Neutrophil (primary cell): Measurements from ENCODE around the gene PIP4K2C.

Experiments
- H3K27ac ChIP-seq: fragments of 200-600 bp; sonication (generic); 2 replicates; pipeline ENCODE4 v1.5.1; 2016; ENCODE audit warnings: mild to moderate bottlenecking, moderate library complexity
- H3K27me3 ChIP-seq: fragments of 200-600 bp; sonication (generic); 2 replicates; pipeline ENCODE4 v1.6.0; 2016; ENCODE audit warnings: mild to moderate bottlenecking
- H3K36me3 ChIP-seq: fragments of 200-600 bp; sonication (generic); 2 replicates; pipeline ENCODE4 v1.5.1; 2017
- H3K4me1 ChIP-seq, 2 experiments: fragments of 200-600 bp in 1 of 2; sonication (generic) in 1 of 2; 1 replicate in 1 of 2; 2 replicates in 1 of 2; pipeline versions ENCODE4 v1.5.1 to v1.6.1; 2013 to 2016; ENCODE audit warnings: low read depth in 1 of 2, low read length in 1 of 2, mild to moderate bottlenecking in 1 of 2, moderate library complexity in 1 of 2; ENCODE audit not compliant: control insufficient read depth in 1 of 2, insufficient read depth in 1 of 2
- H3K4me3 ChIP-seq, 2 experiments: fragments of 200-600 bp in 1 of 2; sonication (generic) in 1 of 2; 1 replicate in 1 of 2; 2 replicates in 1 of 2; pipeline ENCODE4 v1.5.1; 2013 to 2016; ENCODE audit warnings: low read depth in 1 of 2, low read length in 1 of 2, mild to moderate bottlenecking in 1 of 2, moderate library complexity in 1 of 2
- H3K9me3 ChIP-seq: fragments of 200-600 bp; sonication (generic); 2 replicates; pipeline ENCODE4 v1.5.1; 2016
- CTCF ChIP-seq: fragments of 200-600 bp; sonication (generic); IDR thresholded peaks from 2 replicates; pipeline ENCODE4 v1.5.1; 2016; ENCODE audit warnings: antibody characterized with exemption

The PIP4K2C gene

GRCh38 chr12:57618966-57619433 lies 28.0 kb downstream of the PIP4K2C start:
- Histone ChIP-seq H3K36me3 (no peaks in the 10 kb centered on the region), H3K9me3 (no peaks in the 10 kb centered on the region), H3K4me3 (no peak overlapping the region), H3K4me1 (peaks cover 20 to 25% of the 10 kb centered on the region in 2 experiments), H3K27ac (no peak overlapping the region), H3K27me3 (peaks cover 100% of the 10 kb centered on the region)
- TF ChIP-seq CTCF: no peak

- H3K36me3 ChIP-seq: no peaks in the 10 kb centered on the region
- H3K27me3 ChIP-seq: peaks cover 100% of the 10 kb centered on the region
- no peak overlapping the region for H3K27ac ChIP-seq
- no peak for TF ChIP-seq CTCF
- H3K4me3 ChIP-seq: no peak overlapping the region
- peaks cover 20 to 25% of the 10 kb centered on the region in 2 experiments for H3K4me1 ChIP-seq
- H3K9me3 ChIP-seq: no peaks in the 10 kb centered on the region
Observed at GRCh38 chr12:57619434-57620244, 28.6 kb downstream of the PIP4K2C start.

DNA sequence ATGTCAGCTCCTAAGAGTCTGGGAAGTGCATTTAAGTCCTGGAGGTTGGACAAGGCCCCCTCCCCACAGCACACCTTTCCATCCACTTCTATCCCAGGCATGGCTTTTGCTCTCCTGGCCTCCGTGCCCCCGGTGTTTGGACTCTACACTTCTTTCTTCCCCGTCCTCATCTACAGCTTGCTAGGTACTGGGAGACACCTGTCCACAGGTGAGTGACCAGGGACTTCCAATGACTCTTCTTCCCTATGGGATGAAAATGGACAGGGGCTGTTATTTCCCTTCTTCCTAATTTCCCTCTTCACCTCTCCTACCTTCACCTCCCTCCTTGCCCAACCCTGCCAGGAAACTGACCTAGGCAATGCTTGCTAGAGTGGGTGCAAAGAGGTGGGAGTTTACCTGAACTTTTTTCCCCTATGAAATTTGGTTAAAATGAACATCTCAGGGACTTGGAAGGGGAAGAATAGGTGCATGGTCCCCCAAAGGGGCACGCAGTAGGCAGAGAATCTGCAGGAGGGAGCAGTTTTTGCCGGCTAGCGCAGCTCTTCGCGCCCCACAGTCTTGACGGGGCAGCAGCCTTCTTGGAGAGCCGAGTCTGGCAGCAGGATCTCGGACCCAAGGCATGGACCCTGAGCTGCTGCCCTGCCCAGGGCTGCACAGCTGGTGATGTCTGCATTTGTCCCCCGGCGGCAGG lies 29.4 kb downstream of the PIP4K2C start:
- Histone ChIP-seq H3K4me3 (peak overlapping the region in 1 of 2 experiments; percentile 61), H3K9me3 (no peaks in the 10 kb centered on the region), H3K36me3 (no peaks in the 10 kb centered on the region), H3K4me1 (peaks cover 20 to 25% of the 10 kb centered on the region in 2 experiments), H3K27ac (no peak overlapping the region), H3K27me3 (peaks cover 100% of the 10 kb centered on the region)
- TF ChIP-seq CTCF: no peak

- H3K27me3 ChIP-seq: peaks cover 100% of the 10 kb centered on the region
- H3K4me3 ChIP-seq: peak overlapping the region; percentile 26 to 61
- no peak for TF ChIP-seq CTCF
- no peaks in the 10 kb centered on the region for H3K9me3 ChIP-seq
- peaks cover 20 to 25% of the 10 kb centered on the region in 2 experiments for H3K4me1 ChIP-seq
- H3K36me3 ChIP-seq: no peaks in the 10 kb centered on the region
- H3K27ac ChIP-seq: no peak overlapping the region
Observed at GRCh38 chr12:57620936-57621496, 30.0 kb downstream of the PIP4K2C start.

- H3K4me3 ChIP-seq: peak overlapping the region; percentile 26 to 61
- H3K4me1 ChIP-seq: peaks cover 20 to 25% of the 10 kb centered on the region in 2 experiments
- H3K36me3 ChIP-seq: no peaks in the 10 kb centered on the region
- H3K27ac ChIP-seq: no peak overlapping the region
- peak; percentile 64 for TF ChIP-seq CTCF
- no peaks in the 10 kb centered on the region for H3K9me3 ChIP-seq
- H3K27me3 ChIP-seq: peaks cover 100% of the 10 kb centered on the region
Observed at GRCh38 chr12:57621497-57622292, 30.7 kb downstream of the PIP4K2C start.
